HG02938 (cell line): ENCODE data around the gene DIS3L2.
"Not testable (repeated sequence)": the region's sequence is repeated elsewhere in the genome, so short reads cannot be mapped to it uniquely, and the experiment has no call there.

Experiments
- ATAC-seq: cut with Tn5 transposase; IDR thresholded peaks from one replicate; pipeline ENCODE4 v1.9.1; 2021; ENCODE audit warnings: mild to moderate bottlenecking, moderate library complexity; ENCODE audit not compliant: unreplicated experiment

The DIS3L2 gene

GRCh38 chr2:232316461-232317330 lies 355.2 kb downstream of the DIS3L2 start:
- no peak for ATAC-seq

GRCh38 chr2:232318169-232318855 lies 356.8 kb downstream of the DIS3L2 start:
- ATAC-seq = no peak

- no peak for ATAC-seq
These were observed 357.7 kb downstream of the DIS3L2 start for GRCh38 chr2:232319067-232319802.

GRCh38 chr2:232319803-232320442 lies 358.4 kb downstream of the DIS3L2 start:
- no peak for ATAC-seq

- no peak for ATAC-seq
These were observed 358.9 kb downstream of the DIS3L2 start for GRCh38 chr2:232320443-232320803.

GRCh38 chr2:232321156-232321816 lies 359.8 kb downstream of the DIS3L2 start:
- no peak for ATAC-seq

- no peak for ATAC-seq
These were observed 360.5 kb downstream of the DIS3L2 start for GRCh38 chr2:232321817-232322559.

GRCh38 chr2:232322560-232323327 lies 361.2 kb downstream of the DIS3L2 start:
- ATAC-seq = no peak

- no peak for ATAC-seq
These were observed 361.8 kb downstream of the DIS3L2 start for GRCh38 chr2:232323328-232323650.

- not testable (repeated sequence) for ATAC-seq
These were observed 362.5 kb downstream of the DIS3L2 start for GRCh38 chr2:232323967-232324366.

- ATAC-seq = no peak
These were observed 363.3 kb downstream of the DIS3L2 start for GRCh38 chr2:232324778-232325177.

- ATAC-seq = no peak
These were observed 364.1 kb downstream of the DIS3L2 start for GRCh38 chr2:232325324-232326273.

GRCh38 chr2:232326274-232327104 lies 365.0 kb downstream of the DIS3L2 start:
- not testable (repeated sequence) for ATAC-seq

- peak; percentile 58 for ATAC-seq
These were observed 365.9 kb downstream of the DIS3L2 start for GRCh38 chr2:232327105-232328031.

- ATAC-seq = no peak
These were observed 366.5 kb downstream of the DIS3L2 start for GRCh38 chr2:232328032-232328422.
